Measurements from ENCODE around the gene MMAB. TPM values are rescaled to one million over a fixed set of nuclear protein-coding genes. Genes with fewer than 3 reads are reported as not detected.

The MMAB gene
- total and polyA plus RNA-seq, 2 of the 13 experiments (the other 11 are each of a cell fraction or from before 2014, with no cell fraction given) = 26.1 to 77.3 TPM

DNA sequence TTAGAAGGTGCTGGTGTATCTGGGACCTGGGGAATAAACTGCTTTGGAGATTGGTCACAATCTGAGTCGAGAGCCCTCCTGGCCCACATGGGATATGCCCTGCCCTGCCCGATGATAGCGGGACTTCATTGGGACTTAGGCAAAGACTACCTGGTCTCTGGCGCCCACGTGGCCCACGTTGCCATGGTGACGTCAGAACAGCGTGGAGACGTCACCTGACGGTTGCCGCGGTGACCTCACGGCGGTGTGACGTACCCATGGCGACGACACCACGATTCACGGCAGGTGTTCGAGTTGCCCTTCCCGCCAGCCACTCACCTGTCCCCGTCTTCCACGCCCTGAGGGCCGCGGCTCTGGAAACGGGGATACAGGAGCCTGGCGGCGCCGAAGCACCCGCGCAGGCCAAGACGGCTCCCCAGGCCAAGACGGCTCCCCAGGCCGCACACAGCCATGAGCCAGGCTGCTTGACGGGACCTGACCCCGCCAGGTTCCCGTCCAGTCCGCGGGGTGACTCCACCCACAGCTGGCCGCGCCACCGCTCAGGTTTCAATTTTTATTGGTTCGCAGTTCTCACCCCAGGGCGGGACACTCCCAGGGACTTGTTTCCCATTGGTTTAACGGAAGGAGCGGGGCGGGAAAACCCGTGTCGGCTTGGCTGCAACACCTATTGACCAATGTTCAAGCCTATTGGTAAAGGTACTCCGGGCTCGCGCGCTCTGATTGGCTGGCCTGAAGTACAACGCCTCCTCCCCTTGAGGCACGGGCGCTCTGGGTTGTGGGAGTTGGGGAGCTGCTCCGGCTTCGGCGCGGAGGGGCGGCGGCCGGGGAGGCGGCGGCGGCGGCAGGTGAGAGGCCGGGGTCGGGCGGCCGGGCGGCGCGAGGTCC lies at the start of gene MMAB, which contains the start of gene MVK (continued):
- TF ChIP-seq KIAA2018 (CRISPR knock-in tag; IDR thresholded peaks at IDR 0.05; ENCODE audit: borderline replicate concordance) (no peak), ZBTB7B (CRISPR knock-in tag; IDR thresholded peaks at IDR 0.05) (peak; percentile 52; the same call in 1 of the 2 replicates), RFXANK (CRISPR knock-in tag; IDR thresholded peaks at IDR 0.05) (peak; percentile 89), GMEB2 (CRISPR knock-in tag; IDR thresholded peaks at IDR 0.05; ENCODE audit: low read depth) (peak; percentile 75), ZNF124 (CRISPR knock-in tag; IDR thresholded peaks at IDR 0.05) (peak; percentile 77; the same call in 1 of the 2 replicates), DPF2 (CRISPR knock-in tag; IDR thresholded peaks at IDR 0.05; ENCODE audit: borderline replicate concordance, low read depth) (0 out of 2 replicates have a peak, but pooled peaks have one; percentile 37), KLF15 (CRISPR knock-in tag; IDR thresholded peaks at IDR 0.05; ENCODE audit: borderline replicate concordance) (no peak), KMT2B (CRISPR knock-in tag; IDR thresholded peaks at IDR 0.05) (peak; percentile 84), ZBTB33 (CRISPR knock-in tag; IDR thresholded peaks at IDR 0.05) (peak; percentile 69; the same call in 1 of the 2 replicates)
- TF ChIP-seq, protein P1, sequence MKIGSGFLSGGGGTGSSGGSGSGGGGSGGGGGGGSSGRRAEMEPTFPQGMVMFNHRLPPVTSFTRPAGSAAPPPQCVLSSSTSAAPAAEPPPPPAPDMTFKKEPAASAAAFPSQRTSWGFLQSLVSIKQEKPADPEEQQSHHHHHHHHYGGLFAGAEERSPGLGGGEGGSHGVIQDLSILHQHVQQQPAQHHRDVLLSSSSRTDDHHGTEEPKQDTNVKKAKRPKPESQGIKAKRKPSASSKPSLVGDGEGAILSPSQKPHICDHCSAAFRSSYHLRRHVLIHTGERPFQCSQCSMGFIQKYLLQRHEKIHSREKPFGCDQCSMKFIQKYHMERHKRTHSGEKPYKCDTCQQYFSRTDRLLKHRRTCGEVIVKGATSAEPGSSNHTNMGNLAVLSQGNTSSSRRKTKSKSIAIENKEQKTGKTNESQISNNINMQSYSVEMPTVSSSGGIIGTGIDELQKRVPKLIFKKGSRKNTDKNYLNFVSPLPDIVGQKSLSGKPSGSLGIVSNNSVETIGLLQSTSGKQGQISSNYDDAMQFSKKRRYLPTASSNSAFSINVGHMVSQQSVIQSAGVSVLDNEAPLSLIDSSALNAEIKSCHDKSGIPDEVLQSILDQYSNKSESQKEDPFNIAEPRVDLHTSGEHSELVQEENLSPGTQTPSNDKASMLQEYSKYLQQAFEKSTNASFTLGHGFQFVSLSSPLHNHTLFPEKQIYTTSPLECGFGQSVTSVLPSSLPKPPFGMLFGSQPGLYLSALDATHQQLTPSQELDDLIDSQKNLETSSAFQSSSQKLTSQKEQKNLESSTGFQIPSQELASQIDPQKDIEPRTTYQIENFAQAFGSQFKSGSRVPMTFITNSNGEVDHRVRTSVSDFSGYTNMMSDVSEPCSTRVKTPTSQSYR (CRISPR knock-in tag; IDR thresholded peaks at IDR 0.05; ENCODE audit: borderline replicate concordance) = no peak
- TF ChIP-seq, protein P2, sequence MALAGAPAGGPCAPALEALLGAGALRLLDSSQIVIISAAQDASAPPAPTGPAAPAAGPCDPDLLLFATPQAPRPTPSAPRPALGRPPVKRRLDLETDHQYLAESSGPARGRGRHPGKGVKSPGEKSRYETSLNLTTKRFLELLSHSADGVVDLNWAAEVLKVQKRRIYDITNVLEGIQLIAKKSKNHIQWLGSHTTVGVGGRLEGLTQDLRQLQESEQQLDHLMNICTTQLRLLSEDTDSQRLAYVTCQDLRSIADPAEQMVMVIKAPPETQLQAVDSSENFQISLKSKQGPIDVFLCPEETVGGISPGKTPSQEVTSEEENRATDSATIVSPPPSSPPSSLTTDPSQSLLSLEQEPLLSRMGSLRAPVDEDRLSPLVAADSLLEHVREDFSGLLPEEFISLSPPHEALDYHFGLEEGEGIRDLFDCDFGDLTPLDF (CRISPR knock-in tag; IDR thresholded peaks at IDR 0.05) = peak; percentile 77

All from HepG2 (cell line).